ENCODE data around the gene PPFIA1. TPM values are rescaled to one million over a fixed set of nuclear protein-coding genes. Genes with fewer than 3 reads are reported as not detected.

The PPFIA1 gene
- total RNA-seq, 1 experiment from 2014 or later: 63.4 TPM

- no peak for TF ChIP-seq CTCF (conservative IDR thresholded peaks at IDR 0.05)
- no peak for DNase-seq
- no peak overlapping the region for H3K4ac ChIP-seq (ENCODE audit: low read depth, low read length)
- H2BK20ac ChIP-seq (ENCODE audit: low read depth, low read length, poor library complexity, severe bottlenecking): no peak overlapping the region
- H3K56ac ChIP-seq (ENCODE audit: insufficient read length, low read depth, low read length): no peak overlapping the region
- no peaks in the 10 kb centered on the region for H3K79me2 ChIP-seq (ENCODE audit: insufficient read depth, low read length)
- Mint-ChIP-seq H3K27ac (peak overlapping the region in 1 of 3 experiments; percentile 54; a peak in 1 of 7 replicates), H3K4me3 (no peak overlapping the region), H3K9me3 (no peaks in the 10 kb centered on the region), H3K4me1 (peaks cover 7 to 12% of the 10 kb centered on the region in 2 experiments), H3K36me3 (ENCODE audit: insufficient read depth in 1 of 3, low read depth in 3 of 3) (peaks cover 41 to 74% (median 63%) of the 10 kb centered on the region in 3 experiments), H3K27me3 (ENCODE audit: low read depth) (no peaks in the 10 kb centered on the region)
- no peak overlapping the region for H4K91ac ChIP-seq (ENCODE audit: insufficient read length, low read depth, low read length)
- no peak overlapping the region for H2BK120ac ChIP-seq (ENCODE audit: low read depth, low read length, poor library complexity, severe bottlenecking)
- no peak overlapping the region for H3K9ac ChIP-seq (ENCODE audit: extremely low read depth, insufficient read length, low read length)
- WGBS (ENCODE audit: extremely low coverage, insufficient read length, low lambda C conversion rate): no CpG with 5 or more reads among the region's 6 CpGs
- H3K4me2 ChIP-seq (ENCODE audit: insufficient read depth, insufficient read length, low read length): no peak overlapping the region
- peaks cover 4% of the 10 kb centered on the region for H3K79me1 ChIP-seq (ENCODE audit: insufficient read depth, low read depth, low read length, poor library complexity, severe bottlenecking)
- no peaks in the 10 kb centered on the region for H3K4me1 ChIP-seq (ENCODE audit: insufficient read depth, low read length)
- H3K9me3 ChIP-seq (ENCODE audit: control insufficient read depth, low read depth, low read length): no peaks in the 10 kb centered on the region
- no peaks in the 10 kb centered on the region for H3K27me3 ChIP-seq (ENCODE audit: insufficient read depth, low read length)
- no peaks in the 10 kb centered on the region for H4K20me1 ChIP-seq (ENCODE audit: control insufficient read depth, insufficient read depth, insufficient read length)
- no peak overlapping the region for H4K5ac ChIP-seq (ENCODE audit: insufficient read length, low read depth, low read length)
- no peak overlapping the region for H2AK5ac ChIP-seq (ENCODE audit: insufficient read length, low read length)
- no peak overlapping the region for H4K8ac ChIP-seq (replicated peaks; ENCODE audit: insufficient read length, low read depth, low read length)
- no peak overlapping the region for H3K14ac ChIP-seq (ENCODE audit: insufficient read depth, low read length)
- H2BK5ac ChIP-seq (ENCODE audit: insufficient read length, low read length): no peak overlapping the region
- H2BK15ac ChIP-seq (ENCODE audit: low read depth, low read length): no peak overlapping the region
- H2BK12ac ChIP-seq (ENCODE audit: insufficient read length, low read depth, low read length): no peak overlapping the region
- no peak overlapping the region for H3K23ac ChIP-seq (ENCODE audit: insufficient read length, low read depth, low read length)
- no peak overlapping the region for H2AFZ ChIP-seq (ENCODE audit: low read length)
- H3T11ph ChIP-seq (ENCODE audit: low read length): no peak overlapping the region
- H3K23me2 ChIP-seq (ENCODE audit: insufficient read length, low read depth, low read length, poor library complexity, severe bottlenecking): no peaks in the 10 kb centered on the region
- H3K27ac ChIP-seq (ENCODE audit: insufficient read length, low read depth, low read length): no peak overlapping the region
- no peak overlapping the region for H3K18ac ChIP-seq (ENCODE audit: insufficient read length, low read depth, low read length)
Observed at GRCh38 chr11:70326365-70326811, 55.9 kb downstream of the PPFIA1 start.

All from H9 (cell line).